Measurements from ENCODE around the gene HLA-DRB1.
"Not testable (repeated sequence)": the region's sequence is repeated elsewhere in the genome, so short reads cannot be mapped to it uniquely, and the experiment has no call there.

The HLA-DRB1 gene

GRCh38 chr6:32559747-32560146, 29.9 kb downstream of the HLA-DRB1 start:
- no peak for DNase-seq (ENCODE audit: low spot score)

GRCh38 chr6:32558426-32559057, 31.1 kb downstream of the HLA-DRB1 start:
- DNase-seq (ENCODE audit: low spot score): no peak

- no peak for DNase-seq (ENCODE audit: low spot score)
These were observed 35.3 kb downstream of the HLA-DRB1 start for GRCh38 chr6:32554116-32554965.

GRCh38 chr6:32553037-32553742, 36.5 kb downstream of the HLA-DRB1 start:
- no peak for DNase-seq (ENCODE audit: low spot score)

GRCh38 chr6:32551410-32551809, 38.2 kb downstream of the HLA-DRB1 start:
- no peak for DNase-seq (ENCODE audit: low spot score)

- DNase-seq (ENCODE audit: low spot score): no peak
These were observed 49.8 kb downstream of the HLA-DRB1 start for GRCh38 chr6:32539839-32540238.

GRCh38 chr6:32530431-32530793, 59.2 kb downstream of the HLA-DRB1 start:
- DNase-seq (ENCODE audit: low spot score): not testable (repeated sequence)

GRCh38 chr6:32529697-32530430, 59.8 kb downstream of the HLA-DRB1 start, which contains the start of gene HLA-DRB5:
Gene HLA-DRB5 (minus strand): TSS chr6:32530287. CDS start chr6:32530224, 63 bp downstream.
- peak; percentile 21 for DNase-seq (ENCODE audit: low spot score)

Data from CD4-positive, alpha-beta T cell treated with Interleukin-15 for 4 hours (primary cell).